T-cell (primary cell): ENCODE results near the gene LDAH. TPM values are rescaled to one million over a fixed set of nuclear protein-coding genes. Genes with fewer than 3 reads are reported as not detected.

ENCODE experiments used
- ATAC-seq, 4 experiments: fragments of 200-7000 bp in 3 of 4; fragments of 150-1000 bp in 1 of 4; cut with Tn5 transposase; replicated peaks in 1 of 4; 1 replicate in 3 of 4; 2 replicates in 1 of 4; pipeline ENCODE4 v1.10.0; 2021; ENCODE audit warnings: moderate library complexity in 3 of 4, mild to moderate bottlenecking in 2 of 4, moderate number of reproducible peaks in 1 of 4
- CTCF ChIA-PET, 2 donors: fragments of 300-600 bp; sonication (Branson Sonifier 250); formaldehyde crosslinking; loops; one replicate each; lab custom pipeline; 2022; ENCODE audit warnings: antibody characterized with exemption in 2 of 2; lab: Charles Lee
- POLR2A ChIA-PET, 2 donors: fragments of 300-600 bp; sonication (Branson Sonifier 250); formaldehyde crosslinking; loops; one replicate each; lab custom pipeline; 2022; ENCODE audit warnings: antibody characterized with exemption in 2 of 2; lab: Charles Lee
- DNase-seq, 35 experiments: peaks; one replicate each; pipeline versions ENCODE4 v3.0.0 to v3.0.0-alpha.2; 2013 to 2023
- H3K27ac ChIP-seq: one replicate; pipeline ENCODE4 v1.5.1; 2013; ENCODE audit warnings: low read length
- H3K27me3 ChIP-seq, 2 experiments: replicated peaks in 1 of 2; 1 replicate in 1 of 2; 2 replicates in 1 of 2; pipeline versions ENCODE4 v1.6.1 to v1.7.0; 2013; ENCODE audit warnings: low read length in 1 of 2, mixed read lengths in 1 of 2; ENCODE audit not compliant: control insufficient read depth in 2 of 2, insufficient read depth in 2 of 2; ENCODE audit errors: extremely low read depth in 1 of 2
- H3K36me3 ChIP-seq, 2 donors: 1 replicate in 1 of 2; 2 replicates in 1 of 2; pipeline versions ENCODE4 v1.6.1 to v1.7.0; 2013; ENCODE audit warnings: low read length in 1 of 2; ENCODE audit not compliant: control insufficient read depth in 2 of 2, insufficient read depth in 1 of 2; ENCODE audit errors: extremely low read depth in 1 of 2
- H3K4me1 ChIP-seq, 2 experiments: 1 replicate in 1 of 2; 2 replicates in 1 of 2; pipeline versions ENCODE4 v1.6.1 to v1.7.0; 2013; ENCODE audit warnings: low read length in 2 of 2, mixed read lengths in 1 of 2; ENCODE audit not compliant: insufficient read depth in 2 of 2, control insufficient read depth in 1 of 2; ENCODE audit errors: extremely low read depth in 1 of 2
- H3K4me3 ChIP-seq, 2 donors: 1 replicate in 1 of 2; 2 replicates in 1 of 2; pipeline versions ENCODE4 v1.5.1 to v1.7.0; 2013; ENCODE audit warnings: mild to moderate bottlenecking in 2 of 2, low read length in 1 of 2, moderate library complexity in 1 of 2; ENCODE audit not compliant: control insufficient read depth in 1 of 2; ENCODE audit errors: extremely low read depth in 1 of 2
- H3K9me3 ChIP-seq: 2 replicates; pipeline ENCODE4 v1.7.0; 2013
- H3K27ac Mint-ChIP-seq, 2 donors: one replicate each; pipeline ENCODE4 v1.8.0; 2020 to 2021; ENCODE audit warnings: mild to moderate bottlenecking in 2 of 2, mixed read lengths in 2 of 2
- H3K27me3 Mint-ChIP-seq, 2 donors: one replicate each; pipeline ENCODE4 v1.8.0; 2021 to 2022; ENCODE audit warnings: mixed read lengths in 2 of 2
- H3K36me3 Mint-ChIP-seq: one replicate; pipeline ENCODE4 v1.8.0; 2021; ENCODE audit warnings: mixed read lengths
- H3K4me1 Mint-ChIP-seq, 3 donors: one replicate each; pipeline ENCODE4 v1.8.0; 2020 to 2022; ENCODE audit warnings: mixed read lengths in 3 of 3, mild to moderate bottlenecking in 1 of 3
- H3K4me3 Mint-ChIP-seq, 3 donors: one replicate each; pipeline ENCODE4 v1.8.0; 2020 to 2022; ENCODE audit warnings: mild to moderate bottlenecking in 3 of 3, mixed read lengths in 3 of 3, moderate library complexity in 3 of 3
- H3K9me3 Mint-ChIP-seq, 3 donors: one replicate each; pipeline ENCODE4 v1.8.0; 2020 to 2022; ENCODE audit warnings: mixed read lengths in 3 of 3
- WGBS: methylation state at CpG from one replicate; pipeline ENCODE4 v1.1.5; 2013; ENCODE audit warnings: missing lambda C conversion rate; ENCODE audit not compliant: insufficient coverage; 5-methylcytosine and 5-hydroxymethylcytosine counted together
- total RNA-seq, 35 experiments: library from RNA in 6 of 35; stranded (reverse) in 6 of 35; fragments of 120-200 nt in 1 of 35; gene quantifications; one replicate each; pipeline versions ENCODE4 v1.2.1 to v1.2.4 and lab custom pipeline; 2013 to 2026

LDAH gene
- total RNA-seq, 5 donors from 2014 or later (not counting 1 experiment from before 2014, with no cell fraction given): 12.3 to 21.2 (median 18.1) TPM

GRCh38 chr2:20697322-20697934 is 125.5 kb downstream of the LDAH start:
- no peak for ATAC-seq

GRCh38 chr2:20696366-20696765 is 126.5 kb downstream of the LDAH start:
- Histone ChIP-seq H3K4me1 (peaks cover 0 to 2% of the 10 kb centered on the region in 2 experiments), H3K9me3 (no peaks in the 10 kb centered on the region), H3K4me3 (no peak overlapping the region), H3K27me3 (no peaks in the 10 kb centered on the region), H3K36me3 (peaks cover 2 to 24% of the 10 kb centered on the region in 2 donors), H3K27ac (no peak overlapping the region)
- peaks cover 35% of the 10 kb centered on the region for H3K36me3 Mint-ChIP-seq
- ATAC-seq (no peak), DNase-seq (no peak)
- peaks cover 0 to 9% (median 1%) of the 10 kb centered on the region in 3 donors for H3K4me1 Mint-ChIP-seq
- no peak overlapping the region for H3K4me3 Mint-ChIP-seq
- no peaks in the 10 kb centered on the region for H3K9me3 Mint-ChIP-seq
- POLR2A ChIA-PET: no interaction called here
- no peaks in the 10 kb centered on the region for H3K27me3 Mint-ChIP-seq
- H3K27ac Mint-ChIP-seq: no peak overlapping the region
- WGBS: no CpG with 5 or more reads among the region's 2 CpGs
- CTCF ChIA-PET: no interaction called here

More at GRCh38 chr2:20697322-20697934, 125.5 kb downstream of the LDAH start:
- H3K4me1 ChIP-seq: peaks cover 0 to 2% of the 10 kb centered on the region in 2 experiments
- no peaks in the 10 kb centered on the region for H3K9me3 Mint-ChIP-seq
- no peak overlapping the region for H3K27ac Mint-ChIP-seq
- H3K27me3 ChIP-seq: no peaks in the 10 kb centered on the region
- H3K27me3 Mint-ChIP-seq: no peaks in the 10 kb centered on the region
- DNase-seq: no peak
- H3K36me3 ChIP-seq: peaks cover 2 to 23% of the 10 kb centered on the region in 2 donors
- ChIA-PET POLR2A (interaction anchor here (0.5 to 0.6 kb wide), 2 partner anchors 30 to 708 kb away, joined by 3 read pairs; no protein-coding TSS in a partner anchor), CTCF (no interaction called here)
- H3K4me1 Mint-ChIP-seq: peaks cover 0 to 9% (median 1%) of the 10 kb centered on the region in 3 donors
- no peak overlapping the region for H3K4me3 Mint-ChIP-seq
- peaks cover 37% of the 10 kb centered on the region for H3K36me3 Mint-ChIP-seq
- H3K27ac ChIP-seq: no peak overlapping the region
- H3K9me3 ChIP-seq: no peaks in the 10 kb centered on the region
- no CpG with 5 or more reads among the region's 2 CpGs for WGBS
- no peak overlapping the region for H3K4me3 ChIP-seq

DNA sequence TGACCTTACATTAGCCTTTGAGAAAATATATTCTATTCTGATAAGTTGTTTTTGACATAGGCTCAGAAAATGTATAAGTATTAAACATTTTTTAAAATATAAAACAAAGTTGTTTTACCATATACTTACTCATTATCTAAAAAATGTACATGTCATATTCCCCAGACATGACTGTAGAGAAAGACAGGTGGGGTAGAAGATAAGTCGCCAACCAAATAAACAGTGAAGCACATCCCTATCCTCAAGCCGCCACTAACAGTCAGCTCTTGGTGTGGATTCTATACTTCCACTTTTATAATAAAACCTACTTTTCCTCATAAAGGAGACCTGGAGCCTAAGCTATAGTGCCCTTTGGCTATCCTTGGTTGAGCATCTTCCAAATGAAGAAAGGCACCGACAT is 129.6 kb downstream of the LDAH start:
- Mint-ChIP-seq H3K27ac (no peak overlapping the region), H3K4me1 (no peaks in the 10 kb centered on the region), H3K36me3 (peaks cover 45% of the 10 kb centered on the region), H3K4me3 (no peak overlapping the region), H3K9me3 (no peaks in the 10 kb centered on the region), H3K27me3 (no peaks in the 10 kb centered on the region)
- Histone ChIP-seq H3K4me3 (no peak overlapping the region), H3K9me3 (no peaks in the 10 kb centered on the region), H3K4me1 (no peaks in the 10 kb centered on the region), H3K36me3 (peaks cover 2 to 19% of the 10 kb centered on the region in 2 donors), H3K27ac (no peak overlapping the region), H3K27me3 (no peaks in the 10 kb centered on the region)
- ChIA-PET CTCF (no interaction called here), POLR2A (interaction anchor here in 1 of 2 donors (0.5 kb wide), 1 partner anchor 1290 kb away, joined by 3 read pairs; no protein-coding TSS in a partner anchor)
- ATAC-seq (no peak), DNase-seq (no peak)
- WGBS: 89% methylated on average over 1 of the region's 3 CpGs

DNA sequence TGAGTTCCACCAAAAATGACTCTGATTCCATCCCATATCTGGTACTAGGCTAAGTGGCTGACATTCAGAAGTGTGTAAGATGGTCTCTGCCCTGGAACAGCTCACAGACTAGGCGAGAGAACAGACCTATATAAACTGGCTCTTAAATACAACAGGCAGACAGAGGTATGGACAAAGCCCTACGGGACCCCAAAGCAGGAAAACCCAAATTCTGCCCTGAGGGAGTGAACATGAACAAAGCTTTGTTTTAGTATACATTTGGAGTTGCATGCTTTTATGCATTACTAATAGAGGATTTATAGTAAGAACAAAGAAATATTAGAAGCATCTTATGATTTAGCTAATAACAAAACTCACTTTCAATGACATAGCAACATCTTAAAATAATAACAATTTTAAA is 130.8 kb downstream of the LDAH start:
- Mint-ChIP-seq H3K27me3 (no peaks in the 10 kb centered on the region), H3K4me1 (no peaks in the 10 kb centered on the region), H3K27ac (no peak overlapping the region), H3K4me3 (no peak overlapping the region), H3K36me3 (peaks cover 48% of the 10 kb centered on the region), H3K9me3 (no peaks in the 10 kb centered on the region)
- H3K4me1 ChIP-seq: no peaks in the 10 kb centered on the region
- DNase-seq (no peak), ATAC-seq (no peak)
- H3K9me3 ChIP-seq: no peaks in the 10 kb centered on the region
- H3K4me3 ChIP-seq: no peak overlapping the region
- ChIA-PET CTCF (interaction anchor here (0.6 to 1.5 kb wide), 2 partner anchors 11 to 14 kb away, joined by 3 to 6 read pairs; no protein-coding TSS in a partner anchor), POLR2A (interaction anchor here in 1 of 2 donors (0.7 kb wide), 1 partner anchor 341 kb away, joined by 3 read pairs; no protein-coding TSS in a partner anchor)
- H3K36me3 ChIP-seq: peaks cover 2 to 25% of the 10 kb centered on the region in 2 donors
- H3K27ac ChIP-seq: no peak overlapping the region
- WGBS: no CpG with 5 or more reads among the region's 2 CpGs
- no peaks in the 10 kb centered on the region for H3K27me3 ChIP-seq

DNA sequence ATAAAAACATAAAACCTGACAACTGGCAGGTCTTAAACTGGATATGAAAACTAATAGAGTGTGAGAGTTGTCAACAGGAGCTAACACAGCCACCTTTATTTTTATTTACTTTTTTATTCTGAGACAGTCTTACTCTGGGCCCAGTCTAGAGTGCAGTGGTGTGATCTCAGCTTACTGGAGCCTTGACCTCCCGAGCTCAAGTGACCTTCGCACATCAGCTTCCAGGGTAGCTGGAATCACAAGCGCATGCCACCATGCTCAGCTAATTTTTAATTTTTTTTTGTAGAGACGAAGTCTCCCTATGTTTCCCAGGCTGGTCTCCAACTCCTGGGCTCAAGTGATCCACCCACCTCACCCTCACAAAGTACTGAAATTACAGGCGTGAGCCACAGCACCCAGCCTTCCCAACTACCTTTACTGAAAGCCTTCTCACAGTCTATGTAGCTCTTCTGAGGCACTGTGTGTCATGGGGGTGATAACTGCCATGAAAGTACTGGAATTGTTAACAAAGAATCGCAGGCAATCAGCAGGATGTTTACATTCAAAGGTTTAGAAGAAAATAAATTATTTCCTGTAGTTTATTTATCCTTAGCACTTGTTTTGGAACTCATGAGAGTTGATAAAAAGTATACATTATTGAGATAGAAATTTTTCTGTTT is 131.7 kb downstream of the LDAH start:
- peaks cover 2 to 27% of the 10 kb centered on the region in 2 donors for H3K36me3 ChIP-seq

DNA sequence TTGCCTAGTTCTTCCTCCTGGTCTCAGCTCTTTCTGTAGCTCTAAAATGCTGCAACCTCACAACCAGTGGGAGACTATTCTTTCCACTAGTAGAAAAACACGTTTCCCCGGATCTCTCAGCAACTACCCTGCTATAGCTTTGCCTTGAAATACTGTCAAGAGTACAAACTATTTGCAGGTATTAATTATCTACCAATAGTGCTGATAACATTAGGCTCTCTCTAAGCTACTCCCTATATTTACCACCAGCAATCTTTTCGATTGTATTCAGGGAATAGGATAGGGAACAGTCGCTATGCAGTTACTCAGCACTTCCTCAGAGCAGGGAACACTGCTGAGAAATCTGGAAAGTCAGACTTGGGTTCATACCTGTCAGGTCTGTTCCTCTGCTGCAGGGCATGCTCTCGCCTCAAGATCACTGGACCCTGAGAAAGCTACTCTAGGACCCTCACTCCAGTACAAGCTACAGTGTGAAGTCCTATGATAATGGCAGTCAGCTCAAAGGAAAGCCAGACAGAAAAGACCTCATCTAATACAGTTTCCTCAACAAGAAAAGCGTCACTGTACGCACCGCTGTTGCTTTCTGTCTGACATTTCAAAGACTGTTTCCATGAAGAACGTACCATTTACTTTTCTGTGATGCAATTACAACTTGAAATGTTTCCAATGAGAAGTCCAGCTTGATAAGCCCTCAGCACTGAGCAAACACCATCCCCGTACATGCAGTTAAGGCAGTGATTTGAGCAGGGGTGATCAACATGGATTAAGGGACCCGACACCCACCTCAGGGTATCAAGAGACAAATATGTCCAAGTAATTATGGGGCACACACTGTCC is 133.3 kb downstream of the LDAH start:
- ATAC-seq (no peak), DNase-seq (no peak)
- Mint-ChIP-seq H3K4me3 (no peak overlapping the region), H3K9me3 (no peaks in the 10 kb centered on the region), H3K27me3 (no peaks in the 10 kb centered on the region), H3K4me1 (no peaks in the 10 kb centered on the region), H3K27ac (no peak overlapping the region), H3K36me3 (peaks cover 58% of the 10 kb centered on the region)
- H3K27ac ChIP-seq: no peak overlapping the region
- no peaks in the 10 kb centered on the region for H3K9me3 ChIP-seq
- H3K36me3 ChIP-seq: peaks cover 2 to 38% of the 10 kb centered on the region in 2 donors
- CTCF ChIA-PET: interaction anchor here (0.8 to 1.2 kb wide), 2 partner anchors 28 to 353 kb away, joined by 3 to 4 read pairs; no protein-coding TSS in a partner anchor
- 83% methylated on average over 6 of the region's 11 CpGs for WGBS
- no peaks in the 10 kb centered on the region for H3K4me1 ChIP-seq
- POLR2A ChIA-PET: no interaction called here
- H3K4me3 ChIP-seq: no peak overlapping the region
- H3K27me3 ChIP-seq: no peaks in the 10 kb centered on the region

More for the DNA sequence above, 131.7 kb downstream of the LDAH start:
- no peaks in the 10 kb centered on the region for H3K27me3 ChIP-seq
- H3K36me3 Mint-ChIP-seq: peaks cover 53% of the 10 kb centered on the region
- no peak overlapping the region for H3K4me3 ChIP-seq
- no peaks in the 10 kb centered on the region for H3K9me3 ChIP-seq
- no peak for DNase-seq
- ChIA-PET CTCF (interaction anchor here (0.5 to 1.5 kb wide), 3 partner anchors 12 to 20 kb away, joined by 3 to 6 read pairs (median 3); no protein-coding TSS in a partner anchor), POLR2A (interaction anchor here (0.6 to 0.7 kb wide), 2 partner anchors 342 to 374 kb away, joined by 3 read pairs; no protein-coding TSS in a partner anchor)
- no peaks in the 10 kb centered on the region for H3K9me3 Mint-ChIP-seq
- no peak for ATAC-seq
- 97% methylated on average over 4 of the region's 6 CpGs for WGBS
- H3K27me3 Mint-ChIP-seq: no peaks in the 10 kb centered on the region
- no peak overlapping the region for H3K4me3 Mint-ChIP-seq
- no peaks in the 10 kb centered on the region for H3K4me1 Mint-ChIP-seq
- H3K27ac ChIP-seq: no peak overlapping the region
- no peak overlapping the region for H3K27ac Mint-ChIP-seq
- H3K4me1 ChIP-seq: no peaks in the 10 kb centered on the region
